GM12878 (cell line): ENCODE measurements around the gene LGALS3BP. TPM values are rescaled to one million over a fixed set of nuclear protein-coding genes. Genes with fewer than 3 reads are reported as not detected.

Source experiments
- ATAC-seq: fragments of 200-7000 bp; cut with Tn5 transposase; 3 replicates; pipeline ENCODE4 v1.9.1; 2020; ENCODE audit warnings: mild to moderate bottlenecking, moderate library complexity
- BruUV-seq: library from RNA; stranded (reverse); fragments of 400-500 nt; replicated peaks from 2 replicates; lab custom pipeline; 2021; lab: Mats Ljungman, UMichigan
- CTCF ChIA-PET: fragments of 300-600 bp; sonication (Branson Sonifier 250); formaldehyde crosslinking; extraction: SDS; loops from one replicate; lab custom pipeline; 2021; ENCODE audit warnings: inconsistent platforms; lab: Yijun Ruan, JAX
- POLR2A ChIA-PET: fragments of 350-600 bp; formaldehyde crosslinking; extraction: SDS; loops from one replicate; lab custom pipeline; 2021; ENCODE audit warnings: inconsistent platforms; lab: Charles Lee
- RAD21 ChIA-PET: fragments of 300-600 bp; sonication (Branson Sonifier 250); formaldehyde crosslinking; loops from one replicate; lab custom pipeline; 2023; ENCODE audit warnings: antibody characterized with exemption; ENCODE audit not compliant: unreplicated experiment; lab: Charles Lee
- SMC1A ChIA-PET: fragments of 300-600 bp; sonication (Branson Sonifier 250); formaldehyde crosslinking; loops from one replicate; lab custom pipeline; 2023; ENCODE audit not compliant: unreplicated experiment, uncharacterized antibody; lab: Charles Lee
- DNase-seq: peaks from one replicate; pipeline ENCODE4 v3.0.0-alpha.2; 2011; ENCODE audit warnings: low read depth, low spot score
- FAIRE-seq: peaks from 3 replicates; lab custom pipeline; 2011; peaks lifted over from hg19 to GRCh38; lab: Jason Lieb, UNC
- H2AFZ ChIP-seq: 2 replicates; pipeline ENCODE4 v1.6.0; 2011; ENCODE audit warnings: low read depth, low read length, control low read depth; ENCODE audit not compliant: control insufficient read depth
- H3K27ac ChIP-seq: 2 replicates; pipeline ENCODE4 v1.5.1; 2011; ENCODE audit warnings: control low read depth; ENCODE audit not compliant: control insufficient read depth, insufficient read depth
- H3K27me3 ChIP-seq, 2 experiments: replicated peaks in 1 of 2; 2 replicates each; pipeline versions ENCODE4 v1.6.0 to v1.6.1; 2011; ENCODE audit warnings: low read length in 1 of 2; ENCODE audit not compliant: control insufficient read depth in 2 of 2, insufficient read depth in 2 of 2
- H3K36me3 ChIP-seq, 2 experiments: 2 replicates each; pipeline ENCODE4 v1.5.1; 2011; ENCODE audit warnings: low read length in 1 of 2; ENCODE audit not compliant: control insufficient read depth in 2 of 2, insufficient read depth in 2 of 2
- H3K4me1 ChIP-seq: 2 replicates; pipeline ENCODE4 v1.6.1; 2011; ENCODE audit warnings: mild to moderate bottlenecking, low read length, moderate library complexity, mixed read lengths; ENCODE audit not compliant: control insufficient read depth, insufficient read depth
- H3K4me2 ChIP-seq: 2 replicates; pipeline ENCODE4 v1.6.0; 2011; ENCODE audit warnings: control low read depth; ENCODE audit not compliant: control insufficient read depth, insufficient read depth
- H3K4me3 ChIP-seq: fragments of 200-600 bp; sonication (generic); 2 replicates; pipeline ENCODE4 v1.5.1; 2016
- H3K79me2 ChIP-seq: 2 replicates; pipeline ENCODE4 v1.6.0; 2011; ENCODE audit warnings: low read length; ENCODE audit not compliant: control insufficient read depth, insufficient read depth
- H3K9ac ChIP-seq: 2 replicates; pipeline ENCODE4 v1.8.0; 2011; ENCODE audit warnings: low read length, control low read depth, mixed read lengths; ENCODE audit not compliant: control insufficient read depth, insufficient read depth
- H3K9me3 ChIP-seq: replicated peaks from 3 replicates; pipeline ENCODE4 v1.5.1; 2011; ENCODE audit warnings: mild to moderate bottlenecking, low read length; ENCODE audit not compliant: control insufficient read depth, insufficient read depth
- H4K20me1 ChIP-seq: 2 replicates; pipeline ENCODE4 v1.6.0; 2011; ENCODE audit not compliant: control insufficient read depth, insufficient read depth
- ASH2L ChIP-seq: fragments of 300-600, 200-600 bp; sonication (generic); IDR thresholded peaks from 2 replicates; pipeline ENCODE4 v1.6.1; 2017; ENCODE audit warnings: low read depth, mild to moderate bottlenecking, borderline replicate concordance
- NR2C2 ChIP-seq: IDR thresholded peaks from 2 replicates; pipeline ENCODE4 v1.6.1; 2011; ENCODE audit warnings: borderline replicate concordance, low read depth; ENCODE audit not compliant: control insufficient read depth, insufficient read length
- PML ChIP-seq: IDR thresholded peaks from 2 replicates; pipeline ENCODE4 v1.6.1; 2012; ENCODE audit warnings: low read length, inconsistent platforms
- STAT3 ChIP-seq: IDR thresholded peaks from 2 replicates; pipeline ENCODE4 v1.6.1; 2011; ENCODE audit warnings: low read depth, low read length, improper control_type of control experiment
- TARDBP ChIP-seq: IDR thresholded peaks from 2 replicates; pipeline ENCODE4 v1.6.1; 2016; ENCODE audit warnings: borderline replicate concordance
- ZNF592 ChIP-seq: fragments of 450-650 bp; IDR thresholded peaks from 2 replicates; pipeline ENCODE4 v1.6.1; 2017; ENCODE audit warnings: mild to moderate bottlenecking, moderate library complexity
- WGBS: methylation state at CpG from one replicate; pipeline ENCODE4 v1.1.6; 2016; ENCODE audit warnings: low lambda C conversion rate; ENCODE audit not compliant: insufficient replicate concordance, insufficient coverage; ENCODE audit errors: missing lambda C conversion rate; 5-methylcytosine and 5-hydroxymethylcytosine counted together
- in situ Hi-C: fragments of 300-500 bp; cut with MboI; formaldehyde crosslinking; loops from 9 replicates; pipeline ENCODE4 v1.14.3; 2018; ENCODE audit warnings: mixed read lengths
- intact Hi-C: fragments of 100-400 bp; cut with micrococcal nuclease; formaldehyde crosslinking; loops from one replicate; pipeline ENCODE4 v1.14.2; 2022; ENCODE audit not compliant: unreplicated experiment
- polyA plus RNA-seq, 11 experiments: library from polyadenylated mRNA; depleted of rRNA in 4 of 11; unstranded in 6 of 11; stranded (reverse) in 5 of 11; fragments of >200 nt; fragmentation: Nextera tagmentation in 4 of 11; fragmentation: Illumina TruSeq in 1 of 11; extraction: Ambion mirVana in 4 of 11; extraction: Trizol in 1 of 11; gene quantifications; 1 replicate in 1 of 11; 2 replicates in 10 of 11; pipeline versions ENCODE4 v1.2.1 to v1.2.3, GENCODE V29; 2011 to 2016; ENCODE audit warnings: inconsistent platforms in 2 of 11, missing spikeins in 2 of 11, low read depth in 1 of 11
- total RNA-seq, 4 experiments: library from RNA; depleted of rRNA in 3 of 4; stranded (reverse); fragments of >200 nt in 3 of 4; fragmentation: Illumina TruSeq in 1 of 4; extraction: Trizol in 1 of 4; gene quantifications; 2 replicates each; pipeline versions ENCODE4 v1.2.1 to v1.2.3, GENCODE V29; 2013 to 2021
- TF ChIP-seq, protein P1 (sequence below): IDR thresholded peaks from 2 replicates; pipeline ENCODE4 v1.6.1; 2011; ENCODE audit warnings: low read depth, mild to moderate bottlenecking, low read length, moderate library complexity, borderline replicate concordance; ENCODE audit errors: extremely low read depth

Gene LGALS3BP
- total and polyA plus RNA-seq, 10 of the 15 experiments (the other 5 are each of a cell fraction or from before 2014, with no cell fraction given) = 0.52 to 5.2 (median 1.9) TPM

DNA sequence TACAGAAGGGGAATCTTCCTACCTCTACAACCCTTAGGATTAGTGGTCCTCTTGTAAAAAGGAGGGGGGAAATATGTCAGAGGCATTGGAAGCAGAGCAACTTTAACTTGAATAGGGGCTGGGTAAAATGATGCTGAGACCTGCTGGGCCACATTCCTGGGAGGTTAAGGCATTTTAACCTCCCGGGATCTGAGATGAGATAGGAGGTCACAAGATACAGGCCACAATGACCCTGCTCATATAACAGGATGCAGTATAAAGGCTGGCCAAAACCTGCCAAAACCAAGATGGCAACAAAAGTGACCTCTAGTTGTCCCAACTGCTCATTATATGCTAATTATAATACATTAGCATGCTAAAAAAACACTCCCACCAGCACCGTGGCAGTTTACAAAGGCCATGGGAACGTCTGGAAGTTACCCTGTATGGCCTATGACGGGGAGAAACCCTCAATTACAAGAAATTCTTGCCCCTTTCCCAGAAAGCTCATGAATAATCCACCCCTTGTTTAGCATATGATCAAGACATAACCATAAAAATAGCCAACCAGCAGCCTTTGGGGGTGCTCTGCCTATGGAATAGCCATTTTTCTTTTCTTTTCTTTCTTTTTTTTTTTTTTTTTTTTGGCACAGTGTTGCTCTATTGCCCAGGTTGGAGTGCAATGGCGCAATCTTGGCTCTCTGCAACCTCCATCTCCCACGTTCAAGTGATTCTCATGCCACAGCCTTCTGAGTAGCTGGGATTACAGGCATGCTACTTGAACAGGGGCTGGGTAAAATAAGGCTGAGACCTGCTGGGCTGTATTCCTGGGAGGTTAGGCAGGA, 38.0 kb upstream of the LGALS3BP start:
- intact Hi-C loops (no loop called here), in situ Hi-C loops (no loop called here)
- no peaks in the 10 kb centered on the region for H3K4me1 ChIP-seq
- WGBS = 27% methylated on average over 6 of the region's 6 CpGs
- no peaks in the 10 kb centered on the region for H4K20me1 ChIP-seq
- FAIRE-seq = no peak
- no TSS peak for BruUV-seq
- no peak overlapping the region for H3K4me2 ChIP-seq
- no peak for ATAC-seq
- H3K9ac ChIP-seq = no peak overlapping the region
- CTCF ChIA-PET = interaction anchor here (0.6 to 1.0 kb wide), 3 partner anchors 17 to 419 kb away, joined by 3 read pairs; no protein-coding TSS in a partner anchor
- POLR2A ChIA-PET = no interaction called here
- H2AFZ ChIP-seq = no peak overlapping the region
- no peak overlapping the region for H3K4me3 ChIP-seq
- no peaks in the 10 kb centered on the region for H3K9me3 ChIP-seq
- SMC1A ChIA-PET = no interaction called here
- TF ChIP-seq ASH2L (no peak), PML (no peak), STAT3 (no peak), ZNF592 (no peak), NR2C2 (no peak), TARDBP (no peak)
- TF ChIP-seq, protein P1, sequence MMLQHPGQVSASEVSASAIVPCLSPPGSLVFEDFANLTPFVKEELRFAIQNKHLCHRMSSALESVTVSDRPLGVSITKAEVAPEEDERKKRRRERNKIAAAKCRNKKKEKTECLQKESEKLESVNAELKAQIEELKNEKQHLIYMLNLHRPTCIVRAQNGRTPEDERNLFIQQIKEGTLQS = no peak
- no peak overlapping the region for H3K27ac ChIP-seq
- H3K79me2 ChIP-seq = no peaks in the 10 kb centered on the region
- no peak for DNase-seq
- H3K36me3 ChIP-seq = no peaks in the 10 kb centered on the region
- peaks cover 1 to 6% of the 10 kb centered on the region in 2 experiments; a peak in 3 of 4 replicates for H3K27me3 ChIP-seq
- RAD21 ChIA-PET = no interaction called here
